ENCODE measurements around the gene CACNB3.

CACNB3 gene

DNA sequence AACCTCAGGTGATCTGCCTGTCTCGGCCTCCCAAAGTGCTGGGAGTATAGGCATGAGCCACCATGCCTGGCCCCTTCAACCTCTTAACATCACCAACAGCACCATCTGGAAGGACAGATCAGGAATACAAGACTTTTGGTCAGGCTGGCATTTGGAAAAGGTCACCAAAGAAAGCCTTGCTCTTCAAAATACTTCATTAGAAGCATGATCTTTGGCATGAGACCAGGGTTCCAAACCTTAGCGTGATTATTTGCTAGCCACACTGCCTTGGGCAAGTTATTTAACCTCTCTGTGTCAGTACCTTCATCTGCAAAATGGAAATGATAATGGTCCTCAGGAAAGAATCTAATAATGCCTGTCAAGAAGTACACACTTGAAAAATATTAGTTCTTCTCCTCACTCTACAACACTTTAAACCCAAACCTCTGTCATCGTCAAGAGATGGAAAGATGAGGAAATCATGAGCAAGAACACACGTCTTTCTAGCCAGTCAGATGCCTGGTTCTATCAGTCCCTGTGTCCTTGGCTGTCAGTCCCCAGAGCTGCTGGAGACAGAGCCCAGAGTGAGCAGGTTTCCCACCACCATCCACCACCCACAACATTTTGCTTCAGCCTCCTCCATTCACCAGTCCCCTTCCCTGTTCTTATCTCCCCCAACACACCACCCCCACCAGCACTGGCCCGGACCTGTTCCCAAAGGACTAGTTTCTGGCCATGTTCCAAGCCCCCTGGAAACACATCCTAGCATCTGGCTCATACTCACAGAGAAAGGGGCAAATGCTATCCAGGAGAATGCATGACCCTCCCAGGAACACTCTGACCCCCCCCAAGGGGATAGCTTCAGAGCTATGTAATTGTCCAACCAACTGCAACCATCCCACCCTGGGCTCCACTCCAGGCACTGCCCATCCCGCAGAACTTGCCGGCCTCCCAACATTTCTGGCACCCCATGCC is 31.4 kb upstream of the CACNB3 start:
- no peak overlapping the region for H3K27ac Mint-ChIP-seq
- H3K9me3 Mint-ChIP-seq = no peaks in the 10 kb centered on the region
- DNase-seq = no peak
- no peaks in the 10 kb centered on the region for H3K36me3 Mint-ChIP-seq (ENCODE audit: low read depth)
- peaks cover 45% of the 10 kb centered on the region for H3K4me1 Mint-ChIP-seq
- peak overlapping the region; percentile 95 for H3K4me3 Mint-ChIP-seq
- TF ChIP-seq, protein P1, sequence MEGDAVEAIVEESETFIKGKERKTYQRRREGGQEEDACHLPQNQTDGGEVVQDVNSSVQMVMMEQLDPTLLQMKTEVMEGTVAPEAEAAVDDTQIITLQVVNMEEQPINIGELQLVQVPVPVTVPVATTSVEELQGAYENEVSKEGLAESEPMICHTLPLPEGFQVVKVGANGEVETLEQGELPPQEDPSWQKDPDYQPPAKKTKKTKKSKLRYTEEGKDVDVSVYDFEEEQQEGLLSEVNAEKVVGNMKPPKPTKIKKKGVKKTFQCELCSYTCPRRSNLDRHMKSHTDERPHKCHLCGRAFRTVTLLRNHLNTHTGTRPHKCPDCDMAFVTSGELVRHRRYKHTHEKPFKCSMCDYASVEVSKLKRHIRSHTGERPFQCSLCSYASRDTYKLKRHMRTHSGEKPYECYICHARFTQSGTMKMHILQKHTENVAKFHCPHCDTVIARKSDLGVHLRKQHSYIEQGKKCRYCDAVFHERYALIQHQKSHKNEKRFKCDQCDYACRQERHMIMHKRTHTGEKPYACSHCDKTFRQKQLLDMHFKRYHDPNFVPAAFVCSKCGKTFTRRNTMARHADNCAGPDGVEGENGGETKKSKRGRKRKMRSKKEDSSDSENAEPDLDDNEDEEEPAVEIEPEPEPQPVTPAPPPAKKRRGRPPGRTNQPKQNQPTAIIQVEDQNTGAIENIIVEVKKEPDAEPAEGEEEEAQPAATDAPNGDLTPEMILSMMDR (IDR thresholded peaks at IDR 0.05) = no peak
- peaks cover 8% of the 10 kb centered on the region for H3K27me3 Mint-ChIP-seq (ENCODE audit: low read depth, poor library complexity)

DNA sequence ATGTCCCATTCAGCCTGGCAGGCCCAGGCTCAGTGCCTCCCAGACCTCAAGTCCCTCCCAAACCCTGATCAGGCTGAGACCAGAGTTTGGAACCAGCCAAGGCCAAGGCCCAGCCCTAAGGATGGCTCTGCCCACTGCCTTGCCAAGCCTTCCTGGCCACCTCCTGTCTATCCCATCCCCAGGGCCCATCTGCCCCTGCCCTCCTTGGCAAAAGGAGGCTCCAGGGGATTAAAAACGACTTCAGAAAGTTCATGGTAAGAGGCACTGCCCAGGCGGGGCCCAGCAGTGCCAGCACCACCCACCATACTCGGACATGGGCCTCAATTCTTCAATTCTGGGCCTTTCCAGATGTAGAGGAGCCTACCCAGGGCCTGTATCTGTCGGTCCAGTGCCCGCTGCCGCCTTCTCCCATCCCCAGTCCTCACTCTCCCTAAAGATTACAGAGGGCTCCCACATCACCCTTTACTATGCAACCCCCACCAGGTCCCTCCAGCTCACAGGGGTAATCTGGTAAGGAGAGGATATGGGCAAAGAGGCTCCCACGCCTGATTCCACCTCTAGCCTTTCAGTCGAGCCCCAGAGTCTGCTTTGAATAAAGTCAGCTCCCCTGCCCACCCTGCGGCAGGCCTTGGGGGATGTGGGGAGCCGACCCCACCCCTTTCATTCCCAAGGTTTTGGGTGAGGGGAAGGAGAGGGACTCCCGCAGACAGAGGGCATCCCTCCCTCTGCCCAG is 30.3 kb upstream of the CACNB3 start:
- no peak for DNase-seq
- Mint-ChIP-seq H3K36me3 (ENCODE audit: low read depth) (no peaks in the 10 kb centered on the region), H3K4me1 (peaks cover 45% of the 10 kb centered on the region), H3K27me3 (ENCODE audit: low read depth, poor library complexity) (peaks cover 8% of the 10 kb centered on the region), H3K27ac (no peak overlapping the region), H3K4me3 (peak overlapping the region; percentile 95), H3K9me3 (no peaks in the 10 kb centered on the region)
- TF ChIP-seq, protein P1 (IDR thresholded peaks at IDR 0.05) = no peak

DNA sequence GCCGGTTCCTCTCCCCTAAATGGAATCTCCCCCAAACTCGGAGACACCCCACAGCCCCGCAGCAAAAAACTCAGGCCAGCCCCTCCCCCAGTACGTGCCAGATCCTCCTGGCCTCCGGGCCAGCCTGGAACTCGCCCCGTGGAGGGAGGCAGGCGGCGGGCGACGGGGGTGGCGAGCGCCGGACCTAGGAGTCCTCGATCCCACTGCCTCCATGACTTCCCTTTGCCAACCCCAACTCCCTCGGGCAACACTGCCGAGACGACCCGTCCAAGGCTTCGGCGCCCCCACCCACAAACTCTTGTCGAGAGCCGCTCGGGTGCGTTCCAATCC is 29.8 kb upstream of the CACNB3 start:
- TF ChIP-seq, protein P1 (IDR thresholded peaks at IDR 0.05) = no peak
- H3K27me3 Mint-ChIP-seq (ENCODE audit: low read depth, poor library complexity) = peaks cover 11% of the 10 kb centered on the region
- peak overlapping the region; percentile 95 for H3K4me3 Mint-ChIP-seq
- H3K36me3 Mint-ChIP-seq (ENCODE audit: low read depth) = no peaks in the 10 kb centered on the region
- no peak for DNase-seq
- H3K9me3 Mint-ChIP-seq = no peaks in the 10 kb centered on the region
- no peak overlapping the region for H3K27ac Mint-ChIP-seq
- peaks cover 45% of the 10 kb centered on the region for H3K4me1 Mint-ChIP-seq

DNA sequence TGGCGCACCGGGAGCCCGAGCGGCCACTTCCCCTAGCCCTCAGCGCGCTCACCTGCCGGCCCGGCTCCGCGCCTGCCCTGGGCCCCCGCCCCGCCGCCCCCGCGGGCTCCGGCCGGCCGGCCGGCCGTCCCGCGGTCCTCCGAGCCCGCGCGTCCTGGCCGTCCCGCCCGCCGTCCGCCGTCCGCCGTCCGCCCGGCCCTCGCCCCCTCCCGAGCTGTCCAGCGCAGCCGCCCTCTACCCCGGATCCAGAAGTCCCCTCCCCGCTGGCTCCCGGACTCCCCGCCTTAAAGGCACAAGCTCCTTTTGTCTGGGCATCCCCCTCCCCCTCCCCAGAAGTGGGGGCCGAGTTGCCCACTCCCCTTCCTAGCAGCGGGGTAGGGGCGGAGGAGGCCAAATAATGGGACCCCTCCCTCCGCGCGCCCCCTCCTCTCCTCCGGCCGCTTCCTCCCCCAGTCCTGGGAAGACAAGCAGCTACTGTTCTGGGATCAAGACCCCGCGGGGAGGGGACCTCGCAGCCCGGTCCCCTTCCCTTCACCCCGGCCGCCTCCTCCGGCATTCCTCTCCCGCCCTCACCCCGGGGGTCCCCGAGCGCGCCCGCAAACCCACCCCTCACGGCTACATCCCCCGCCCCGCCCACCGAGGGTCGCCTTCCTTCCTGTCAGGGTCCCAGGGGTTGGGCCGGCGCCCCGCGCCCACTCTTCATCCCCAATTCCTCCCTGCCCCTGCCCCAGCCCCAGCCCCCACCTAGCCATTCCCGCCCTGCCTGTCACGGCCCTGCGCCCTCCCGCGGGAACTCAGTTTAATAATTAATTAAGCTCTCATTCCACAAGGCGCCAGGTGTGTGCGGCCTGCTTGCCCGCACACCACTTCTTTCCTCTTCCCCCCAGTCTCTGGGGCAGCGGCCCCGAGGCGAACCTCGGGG is 29.2 kb upstream of the CACNB3 start, which contains the start of gene ADCY6:
TSS of gene ADCY6 (minus strand) at position 236 of the 922 bp plus-strand sequence. CDS start 5,655 bp downstream, outside the sequence.
- H3K27me3 Mint-ChIP-seq (ENCODE audit: low read depth, poor library complexity) = peaks cover 12% of the 10 kb centered on the region
- no peaks in the 10 kb centered on the region for H3K9me3 Mint-ChIP-seq
- H3K4me3 Mint-ChIP-seq = peak within 1 kb of the TSS; percentile 95
- no peak within 1 kb of the TSS for H3K27ac Mint-ChIP-seq
- TF ChIP-seq, protein P1 (IDR thresholded peaks at IDR 0.05) = no peak
- no peaks in the 10 kb centered on the region for H3K36me3 Mint-ChIP-seq (ENCODE audit: low read depth)
- H3K4me1 Mint-ChIP-seq = peaks cover 45% of the 10 kb centered on the region
- peak; percentile 81 for DNase-seq

DNA sequence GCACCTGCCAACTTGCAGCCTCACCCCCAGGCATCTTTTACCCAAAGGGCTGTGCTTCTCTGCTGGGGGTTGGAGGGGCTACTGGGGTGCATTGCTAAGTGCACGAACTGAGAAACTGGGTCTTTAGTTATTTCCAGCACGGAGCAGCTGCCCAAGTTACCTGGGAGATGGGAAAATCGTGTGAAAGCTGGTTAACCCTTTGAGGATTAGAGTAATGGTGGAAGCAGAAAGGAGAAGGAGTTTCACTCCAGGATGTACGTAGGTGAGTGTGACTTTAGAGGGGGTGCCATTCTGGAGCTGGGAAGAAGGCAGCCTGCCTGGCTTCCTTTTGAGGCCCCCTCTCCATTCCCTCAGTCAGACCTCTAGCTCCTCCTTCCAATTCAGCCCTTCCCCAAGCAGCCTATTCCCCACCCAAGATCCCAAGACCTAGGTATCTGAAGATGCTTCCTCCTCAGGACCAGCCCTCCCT is 28.4 kb upstream of the CACNB3 start:
- peaks cover 49% of the 10 kb centered on the region for H3K4me1 Mint-ChIP-seq
- no peaks in the 10 kb centered on the region for H3K36me3 Mint-ChIP-seq (ENCODE audit: low read depth)
- no peaks in the 10 kb centered on the region for H3K9me3 Mint-ChIP-seq
- peaks cover 12% of the 10 kb centered on the region for H3K27me3 Mint-ChIP-seq (ENCODE audit: low read depth, poor library complexity)
- H3K4me3 Mint-ChIP-seq = peak overlapping the region; percentile 95
- no peak for DNase-seq
- TF ChIP-seq, protein P1 (IDR thresholded peaks at IDR 0.05) = no peak
- no peak overlapping the region for H3K27ac Mint-ChIP-seq
